Keratinocyte (primary cell): ENCODE results near the gene TIMD4. TPM values are rescaled to one million over a fixed set of nuclear protein-coding genes. Genes with fewer than 3 reads are reported as not detected.

Source experiments
- DNase-seq: peaks from one replicate; pipeline ENCODE4 v3.0.0-alpha.2; 2011; ENCODE audit warnings: low read depth, missing footprints, low spot score
- FAIRE-seq: peaks from 2 replicates; lab custom pipeline; 2011; peaks lifted over from hg19 to GRCh38; lab: Jason Lieb, UNC
- H2AFZ ChIP-seq: 2 replicates; pipeline ENCODE4 v1.6.0; 2012; ENCODE audit warnings: low read length, control low read depth, inconsistent platforms; ENCODE audit not compliant: control insufficient read depth
- H3K27ac ChIP-seq: 2 replicates; pipeline ENCODE4 v1.5.1; 2011; ENCODE audit warnings: low read length; ENCODE audit not compliant: control insufficient read depth, insufficient read depth
- H3K27me3 ChIP-seq: 3 replicates; pipeline ENCODE4 v1.6.0; 2011; ENCODE audit warnings: low read length; ENCODE audit not compliant: control insufficient read depth, insufficient read depth; ENCODE audit errors: extremely low read depth
- H3K36me3 ChIP-seq, 2 experiments: 2 replicates in 1 of 2; 3 replicates in 1 of 2; pipeline ENCODE4 v1.5.1; 2011; ENCODE audit warnings: low read length in 2 of 2, mild to moderate bottlenecking in 1 of 2; ENCODE audit not compliant: control insufficient read depth in 2 of 2, insufficient read depth in 2 of 2; ENCODE audit errors: extremely low read depth in 1 of 2
- H3K4me1 ChIP-seq: 3 replicates; pipeline ENCODE4 v1.5.1; 2011; ENCODE audit warnings: low read length; ENCODE audit not compliant: control insufficient read depth, insufficient read depth; ENCODE audit errors: extremely low read depth
- H3K4me2 ChIP-seq: 3 replicates; pipeline ENCODE4 v1.6.0; 2011; ENCODE audit warnings: low read depth, low read length; ENCODE audit not compliant: control insufficient read depth, insufficient read depth; ENCODE audit errors: extremely low read depth
- H3K4me3 ChIP-seq, 3 experiments: fragments of 200-600 bp in 1 of 3; sonication (generic) in 1 of 3; 2 replicates in 2 of 3; 3 replicates in 1 of 3; pipeline ENCODE4 v1.5.1; 2011 to 2016; ENCODE audit warnings: low read length in 3 of 3, mild to moderate bottlenecking in 3 of 3, control low read depth in 2 of 3, inconsistent platforms in 1 of 3, low read depth in 1 of 3, mixed read lengths in 1 of 3, mixed run types in 1 of 3, moderate library complexity in 1 of 3; ENCODE audit not compliant: control insufficient read depth in 2 of 3, insufficient read depth in 2 of 3; ENCODE audit errors: extremely low read depth in 1 of 3
- H3K79me2 ChIP-seq: 2 replicates; pipeline ENCODE4 v1.6.0; 2012; ENCODE audit warnings: low read length; ENCODE audit not compliant: control insufficient read depth, insufficient read depth
- H3K9ac ChIP-seq: 3 replicates; pipeline ENCODE4 v1.6.0; 2011; ENCODE audit warnings: low read length; ENCODE audit not compliant: control insufficient read depth, insufficient read depth; ENCODE audit errors: extremely low read depth
- H3K9me1 ChIP-seq: 3 replicates; pipeline ENCODE4 v1.6.0; 2011; ENCODE audit warnings: low read length; ENCODE audit not compliant: control insufficient read depth, insufficient read depth; ENCODE audit errors: extremely low read depth
- H3K9me3 ChIP-seq: 2 replicates; pipeline ENCODE4 v1.5.1; 2012; ENCODE audit warnings: low read depth, low read length; ENCODE audit not compliant: control insufficient read depth
- H4K20me1 ChIP-seq: 3 replicates; pipeline ENCODE4 v1.6.0; 2011; ENCODE audit warnings: low read length; ENCODE audit not compliant: control insufficient read depth, insufficient read depth; ENCODE audit errors: extremely low read depth
- CTCF ChIP-seq, 3 experiments: IDR thresholded peaks in 1 of 3; conservative IDR thresholded peaks in 1 of 3; optimal IDR thresholded peaks in 1 of 3; 2 replicates in 2 of 3; 3 replicates in 1 of 3; pipeline versions ENCODE3 to v1.5.1; 2011; ENCODE audit warnings: low read length in 3 of 3, mild to moderate bottlenecking in 3 of 3, moderate library complexity in 2 of 3, control low read depth in 1 of 3, inconsistent platforms in 1 of 3; ENCODE audit not compliant: insufficient read depth in 2 of 3; ENCODE audit errors: extremely low read depth in 1 of 3
- EZH2 ChIP-seq: IDR thresholded peaks from one replicate; pipeline ENCODE4 v1.6.1; 2012; ENCODE audit warnings: inconsistent platforms, mild to moderate bottlenecking, low read length, moderate library complexity
- dilution Hi-C: fragments of 300-500 bp; cut with MboI; formaldehyde crosslinking; loops from one replicate; pipeline ENCODE4 v1.7.0; 2020; ENCODE audit warnings: low sequenced_read_pairs; ENCODE audit not compliant: extremely low pct_ligation_motif_present
- polyA plus RNA-seq, 5 experiments: library from polyadenylated mRNA; depleted of rRNA in 3 of 5; stranded (reverse) in 3 of 5; stranded (forward) in 1 of 5; unstranded in 1 of 5; fragments of >200 nt; gene quantifications; 1 replicate in 1 of 5; 2 replicates in 3 of 5; 3 replicates in 1 of 5; pipeline versions ENCODE4 v1.2.1 to v1.2.3, GENCODE V29; 2011 to 2012; ENCODE audit warnings: missing spikeins in 2 of 5, low read depth in 1 of 5, low replicate concordance in 1 of 5

TIMD4 gene
- polyA plus RNA-seq, 1 donor (not counting 4 experiments of a cell fraction or from before 2014, with no cell fraction given), result not detected

DNA sequence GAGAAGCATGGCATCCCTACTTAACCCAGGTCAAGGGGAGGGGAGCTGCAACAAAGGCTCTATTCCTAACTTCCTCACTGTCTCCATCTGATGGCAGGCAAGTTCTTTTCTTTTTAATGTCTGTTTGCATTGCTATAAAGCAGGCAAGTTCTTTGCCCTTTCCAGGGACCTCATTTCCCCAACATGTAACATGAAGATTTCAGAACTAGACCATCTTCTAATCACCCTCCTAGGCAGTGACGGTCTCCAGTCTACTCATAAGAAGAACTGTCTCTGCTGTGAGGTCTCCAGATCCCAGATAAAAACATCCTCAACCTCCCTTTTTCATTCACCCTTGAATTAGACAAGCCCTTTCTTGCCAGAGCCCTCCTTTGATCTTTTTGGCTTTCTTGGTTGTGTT is 70.8 kb downstream of the TIMD4 start:
- Histone ChIP-seq H3K4me2 (no peak overlapping the region), H3K36me3 (no peaks in the 10 kb centered on the region), H4K20me1 (no peaks in the 10 kb centered on the region), H3K9me3 (no peaks in the 10 kb centered on the region), H3K4me3 (no peak overlapping the region), H3K4me1 (no peaks in the 10 kb centered on the region), H3K9ac (no peak overlapping the region), H3K79me2 (no peaks in the 10 kb centered on the region), H2AFZ (no peak overlapping the region), H3K27me3 (no peaks in the 10 kb centered on the region), H3K9me1 (no peaks in the 10 kb centered on the region), H3K27ac (no peak overlapping the region)
- TF ChIP-seq CTCF (optimal IDR thresholded peaks at IDR 0.05 in 1 of 3, IDR thresholded peaks at IDR 0.05 in 1 of 3, conservative IDR thresholded peaks at IDR 0.05 in 1 of 3; ENCODE audit: extremely low read depth in 1 of 3, insufficient read depth in 2 of 3, low read length in 3 of 3), result no peak
- TF ChIP-seq EZH2, result no peak
- dilution Hi-C loops, result no loop called here
- FAIRE-seq (no peak), DNase-seq (no peak)

DNA sequence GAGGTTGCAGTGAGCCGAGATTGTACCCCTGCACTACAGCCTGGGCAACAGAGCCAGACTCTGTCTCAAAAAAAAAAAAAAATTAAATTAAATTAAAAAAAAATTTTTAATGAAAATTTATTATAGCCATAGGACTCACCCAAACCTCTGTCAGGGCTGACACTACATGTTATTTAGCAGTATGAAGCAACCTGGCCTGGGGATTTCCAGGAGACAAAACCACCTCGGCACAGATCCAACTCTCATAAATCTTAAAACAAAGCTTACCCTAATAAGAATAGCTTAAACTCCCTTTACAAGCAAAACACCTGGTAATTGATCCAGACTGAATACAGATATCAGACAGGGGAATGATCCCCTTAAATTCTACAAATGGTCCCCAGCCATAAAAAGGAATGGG is 74.5 kb downstream of the TIMD4 start:
- Histone ChIP-seq H4K20me1 (no peaks in the 10 kb centered on the region), H3K4me2 (no peak overlapping the region), H2AFZ (no peak overlapping the region), H3K36me3 (no peaks in the 10 kb centered on the region), H3K4me1 (no peaks in the 10 kb centered on the region), H3K79me2 (no peaks in the 10 kb centered on the region), H3K9ac (no peak overlapping the region), H3K27me3 (no peaks in the 10 kb centered on the region), H3K4me3 (no peak overlapping the region), H3K27ac (no peak overlapping the region), H3K9me1 (no peaks in the 10 kb centered on the region), H3K9me3 (no peaks in the 10 kb centered on the region)
- dilution Hi-C loops, result no loop called here
- TF ChIP-seq CTCF (optimal IDR thresholded peaks at IDR 0.05 in 1 of 3, IDR thresholded peaks at IDR 0.05 in 1 of 3, conservative IDR thresholded peaks at IDR 0.05 in 1 of 3; ENCODE audit: extremely low read depth in 1 of 3, insufficient read depth in 2 of 3, low read length in 3 of 3), result no peak
- no peak for DNase-seq
- FAIRE-seq, result no peak
